SK-N-MC (cell line): Measurements from ENCODE around the gene PLEKHD1.

ENCODE experiments used
- DNase-seq: peaks from one replicate; pipeline ENCODE4 v3.0.0-alpha.2; 2011; ENCODE audit warnings: low read depth, low spot score
- H3K27ac ChIP-seq: fragments of 200-600 bp; sonication (generic); 2 replicates; pipeline ENCODE4 v1.5.1; 2016; ENCODE audit warnings: mixed run types
- H3K36me3 ChIP-seq: fragments of 200-600 bp; sonication (generic); 2 replicates; pipeline ENCODE4 v1.6.1; 2017; ENCODE audit warnings: antibody characterized with exemption, low read length, mixed read lengths; ENCODE audit not compliant: insufficient read depth
- H3K4me3 ChIP-seq: fragments of 200-600 bp; sonication (generic); 2 replicates; pipeline ENCODE4 v1.5.1; 2016
- H3K9ac ChIP-seq: fragments of 200-600 bp; sonication (generic); 2 replicates; pipeline ENCODE4 v1.8.0; 2017; ENCODE audit warnings: mixed run types, mixed read lengths; ENCODE audit not compliant: insufficient read length
- H3K9me3 ChIP-seq: fragments of 200-600 bp; sonication (generic); 2 replicates; pipeline ENCODE4 v1.6.1; 2017; ENCODE audit warnings: low read depth, mild to moderate bottlenecking, antibody characterized with exemption, low read length, moderate library complexity, mixed read lengths
- EZH2 ChIP-seq: fragments of 200-600 bp; sonication (generic); IDR thresholded peaks from one replicate; pipeline ENCODE4 v1.6.1; 2017; ENCODE audit warnings: antibody characterized with exemption
- FOXP2 ChIP-seq: optimal IDR thresholded peaks from 2 replicates; pipeline ENCODE3; 2011; ENCODE audit warnings: mild to moderate bottlenecking, moderate library complexity; ENCODE audit not compliant: insufficient read depth; ENCODE audit errors: extremely low read length, control extremely low read depth
- POLR2AphosphoS5 ChIP-seq: IDR thresholded peaks from 2 replicates; pipeline ENCODE4 v1.6.1; 2012; ENCODE audit warnings: mild to moderate bottlenecking, low read depth, low read length, borderline replicate concordance

Gene PLEKHD1

DNA sequence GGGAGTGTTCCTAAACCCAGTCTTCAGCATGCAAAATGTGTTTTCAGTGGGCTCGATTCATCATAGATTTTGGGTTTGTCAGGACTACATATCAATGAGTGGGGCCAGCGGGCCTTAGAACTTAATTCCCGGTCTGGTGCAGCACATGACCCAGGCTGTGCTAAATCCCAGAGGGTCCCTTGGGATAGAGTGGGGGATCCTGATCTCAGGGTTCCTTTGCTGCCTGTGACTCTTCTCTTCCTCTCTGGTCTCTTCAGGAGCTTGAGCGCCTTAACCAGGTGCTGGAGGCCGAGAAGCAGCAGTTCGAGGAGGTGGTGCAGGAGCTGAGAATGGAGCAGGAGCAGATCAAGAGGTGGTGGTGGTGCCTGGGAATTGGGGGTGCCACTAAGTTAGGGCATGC lies 37.5 kb downstream of the PLEKHD1 start:
- Histone ChIP-seq H3K4me3 (no peak overlapping the region), H3K9ac (no peak overlapping the region), H3K27ac (no peak overlapping the region), H3K9me3 (no peaks in the 10 kb centered on the region), H3K36me3 (no peaks in the 10 kb centered on the region)
- DNase-seq = no peak
- no peak for TF ChIP-seq POLR2AphosphoS5
- TF ChIP-seq EZH2 = no peak
- no peak for TF ChIP-seq FOXP2

GRCh38 chr14:69525896-69526295 lies 41.4 kb downstream of the PLEKHD1 start:
- no peak overlapping the region for H3K27ac ChIP-seq
- DNase-seq = no peak
- no peak for TF ChIP-seq POLR2AphosphoS5
- TF ChIP-seq FOXP2 = no peak
- no peak for TF ChIP-seq EZH2

GRCh38 chr14:69527635-69528034 lies 43.1 kb downstream of the PLEKHD1 start:
- Histone ChIP-seq H3K9me3 (no peaks in the 10 kb centered on the region), H3K27ac (no peak overlapping the region), H3K36me3 (no peaks in the 10 kb centered on the region), H3K9ac (no peak overlapping the region), H3K4me3 (no peak overlapping the region)
- DNase-seq = no peak
- TF ChIP-seq POLR2AphosphoS5 (no peak), EZH2 (no peak), FOXP2 (no peak)

More at GRCh38 chr14:69525896-69526295, 41.4 kb downstream of the PLEKHD1 start:
- no peak overlapping the region for H3K9ac ChIP-seq
- H3K9me3 ChIP-seq = no peaks in the 10 kb centered on the region
- H3K36me3 ChIP-seq = no peaks in the 10 kb centered on the region
- H3K4me3 ChIP-seq = no peak overlapping the region

- Histone ChIP-seq H3K4me3 (no peak overlapping the region), H3K9ac (no peak overlapping the region), H3K27ac (no peak overlapping the region), H3K9me3 (no peaks in the 10 kb centered on the region), H3K36me3 (no peaks in the 10 kb centered on the region)
- TF ChIP-seq POLR2AphosphoS5 (no peak), FOXP2 (no peak), EZH2 (no peak)
- no peak for DNase-seq
Observed at GRCh38 chr14:69528143-69528542, 43.6 kb downstream of the PLEKHD1 start.

DNA sequence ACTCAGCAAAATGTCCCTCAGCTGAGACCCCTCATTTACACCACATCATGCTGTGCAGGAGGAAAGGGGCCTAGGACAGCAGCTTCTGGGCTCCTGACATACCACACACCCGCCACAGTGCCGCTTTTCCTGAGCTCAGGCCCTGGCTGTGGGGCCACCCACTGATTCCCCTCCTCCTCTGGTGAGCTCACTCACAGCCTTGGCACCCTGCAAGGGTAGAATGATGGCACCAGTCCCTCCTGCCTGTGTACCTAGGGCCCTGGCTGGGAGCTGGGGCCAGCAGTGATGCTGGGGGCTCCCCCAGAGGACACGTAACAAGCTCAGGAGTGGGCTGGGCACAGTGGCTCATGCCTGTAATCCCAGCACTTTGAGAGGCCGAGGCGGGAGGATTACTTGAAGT lies 44.4 kb downstream of the PLEKHD1 start:
- TF ChIP-seq EZH2 = no peak
- no peak for TF ChIP-seq POLR2AphosphoS5
- no peak for TF ChIP-seq FOXP2
- Histone ChIP-seq H3K9me3 (no peaks in the 10 kb centered on the region), H3K4me3 (no peak overlapping the region), H3K36me3 (no peaks in the 10 kb centered on the region), H3K9ac (no peak overlapping the region), H3K27ac (no peak overlapping the region)
- no peak for DNase-seq

GRCh38 chr14:69529563-69529962 lies 45.0 kb downstream of the PLEKHD1 start:
- DNase-seq = no peak
- Histone ChIP-seq H3K9me3 (no peaks in the 10 kb centered on the region), H3K9ac (no peak overlapping the region), H3K27ac (no peak overlapping the region), H3K4me3 (no peak overlapping the region), H3K36me3 (no peaks in the 10 kb centered on the region)
- no peak for TF ChIP-seq EZH2
- no peak for TF ChIP-seq POLR2AphosphoS5
- TF ChIP-seq FOXP2 = no peak

DNA sequence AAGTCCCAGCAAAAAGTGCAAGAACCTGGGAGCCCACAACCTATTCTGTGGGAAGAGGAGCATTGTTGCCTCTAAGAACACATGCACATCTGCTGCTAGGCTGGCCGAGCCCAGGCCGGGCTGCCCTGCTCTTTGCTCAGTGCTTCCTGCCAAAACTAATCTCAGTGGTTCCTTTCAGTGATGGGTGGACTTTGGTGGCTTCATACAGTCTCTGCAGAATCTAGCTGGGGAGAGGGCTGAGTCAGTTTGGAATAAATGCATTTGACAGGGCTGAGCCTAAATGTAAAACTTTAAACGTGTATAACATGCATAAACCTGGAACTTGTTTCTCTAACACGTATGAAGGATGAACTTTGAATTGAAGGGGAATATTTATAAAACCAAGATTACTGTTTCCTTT lies 45.6 kb downstream of the PLEKHD1 start:
- H3K9me3 ChIP-seq = no peaks in the 10 kb centered on the region
- H3K4me3 ChIP-seq = no peak overlapping the region
- H3K9ac ChIP-seq = no peak overlapping the region
- no peak overlapping the region for H3K27ac ChIP-seq
- DNase-seq = no peak
- TF ChIP-seq POLR2AphosphoS5 = no peak
- TF ChIP-seq EZH2 = no peak
- no peak for TF ChIP-seq FOXP2
- no peaks in the 10 kb centered on the region for H3K36me3 ChIP-seq

DNA sequence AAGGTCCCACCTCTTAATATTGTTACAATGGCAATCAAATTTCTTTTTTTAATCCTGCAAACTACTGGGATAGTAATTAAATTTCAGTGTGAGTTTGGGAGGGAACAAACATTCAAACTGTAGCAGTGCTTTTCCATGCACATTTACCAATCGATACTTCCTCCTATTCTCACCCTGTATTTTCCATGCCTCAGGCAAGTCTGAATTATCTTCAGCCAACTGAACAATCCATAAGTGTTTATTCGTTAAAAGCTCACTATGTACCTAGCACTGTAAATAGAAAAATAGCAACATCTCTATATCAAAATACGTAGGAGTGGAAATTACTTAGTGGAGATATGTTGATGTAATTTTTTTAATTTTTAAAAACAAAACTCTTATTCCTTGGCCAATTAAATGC lies 46.6 kb downstream of the PLEKHD1 start:
- H3K9ac ChIP-seq = no peak overlapping the region
- no peaks in the 10 kb centered on the region for H3K9me3 ChIP-seq
- no peak for DNase-seq
- no peak overlapping the region for H3K27ac ChIP-seq
- no peaks in the 10 kb centered on the region for H3K36me3 ChIP-seq
- TF ChIP-seq EZH2 (no peak), FOXP2 (no peak), POLR2AphosphoS5 (no peak)
- H3K4me3 ChIP-seq = no peak overlapping the region

GRCh38 chr14:69532561-69533340 lies 48.2 kb downstream of the PLEKHD1 start:
- no peak for DNase-seq
- Histone ChIP-seq H3K9me3 (no peaks in the 10 kb centered on the region), H3K27ac (no peak overlapping the region), H3K9ac (no peak overlapping the region), H3K36me3 (no peaks in the 10 kb centered on the region), H3K4me3 (no peak overlapping the region)
- TF ChIP-seq POLR2AphosphoS5 = no peak
- no peak for TF ChIP-seq EZH2
- TF ChIP-seq FOXP2 = no peak
